ENCODE results near the gene ZNF414. TPM values are rescaled to one million over a fixed set of nuclear protein-coding genes. Genes with fewer than 3 reads are reported as not detected.

Gene ZNF414
- total and polyA plus RNA-seq, 7 donors = 3.6 to 31.0 (median 17.1) TPM

DNA sequence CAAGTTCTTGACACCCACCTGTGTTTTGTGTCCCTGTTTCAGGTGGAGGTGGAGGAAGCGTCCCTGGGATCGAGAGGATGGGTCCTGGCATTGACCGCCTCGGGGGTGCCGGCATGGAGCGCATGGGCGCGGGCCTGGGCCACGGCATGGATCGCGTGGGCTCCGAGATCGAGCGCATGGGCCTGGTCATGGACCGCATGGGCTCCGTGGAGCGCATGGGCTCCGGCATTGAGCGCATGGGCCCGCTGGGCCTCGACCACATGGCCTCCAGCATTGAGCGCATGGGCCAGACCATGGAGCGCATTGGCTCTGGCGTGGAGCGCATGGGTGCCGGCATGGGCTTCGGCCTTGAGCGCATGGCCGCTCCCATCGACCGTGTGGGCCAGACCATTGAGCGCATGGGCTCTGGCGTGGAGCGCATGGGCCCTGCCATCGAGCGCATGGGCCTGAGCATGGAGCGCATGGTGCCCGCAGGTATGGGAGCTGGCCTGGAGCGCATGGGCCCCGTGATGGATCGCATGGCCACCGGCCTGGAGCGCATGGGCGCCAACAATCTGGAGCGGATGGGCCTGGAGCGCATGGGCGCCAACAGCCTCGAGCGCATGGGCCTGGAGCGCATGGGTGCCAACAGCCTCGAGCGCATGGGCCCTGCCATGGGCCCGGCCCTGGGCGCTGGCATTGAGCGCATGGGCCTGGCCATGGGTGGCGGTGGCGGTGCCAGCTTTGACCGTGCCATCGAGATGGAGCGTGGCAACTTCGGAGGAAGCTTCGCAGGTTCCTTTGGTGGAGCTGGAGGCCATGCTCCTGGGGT lies 28.2 kb downstream of the ZNF414 start:
- no peak overlapping the region for H3K4me3 ChIP-seq
- H3K27ac ChIP-seq = no peak overlapping the region
- WGBS, 2 donors = 98% methylated on average over 62 of the region's 62 CpGs
- DNase-seq = no peak
- no peaks in the 10 kb centered on the region for H3K27me3 ChIP-seq
- peaks cover 0 to 15% (median 11%) of the 10 kb centered on the region in 4 donors for H3K4me1 ChIP-seq
- intact Hi-C loops (cut with DNase I) = no loop called here
- TF ChIP-seq, protein P1, sequence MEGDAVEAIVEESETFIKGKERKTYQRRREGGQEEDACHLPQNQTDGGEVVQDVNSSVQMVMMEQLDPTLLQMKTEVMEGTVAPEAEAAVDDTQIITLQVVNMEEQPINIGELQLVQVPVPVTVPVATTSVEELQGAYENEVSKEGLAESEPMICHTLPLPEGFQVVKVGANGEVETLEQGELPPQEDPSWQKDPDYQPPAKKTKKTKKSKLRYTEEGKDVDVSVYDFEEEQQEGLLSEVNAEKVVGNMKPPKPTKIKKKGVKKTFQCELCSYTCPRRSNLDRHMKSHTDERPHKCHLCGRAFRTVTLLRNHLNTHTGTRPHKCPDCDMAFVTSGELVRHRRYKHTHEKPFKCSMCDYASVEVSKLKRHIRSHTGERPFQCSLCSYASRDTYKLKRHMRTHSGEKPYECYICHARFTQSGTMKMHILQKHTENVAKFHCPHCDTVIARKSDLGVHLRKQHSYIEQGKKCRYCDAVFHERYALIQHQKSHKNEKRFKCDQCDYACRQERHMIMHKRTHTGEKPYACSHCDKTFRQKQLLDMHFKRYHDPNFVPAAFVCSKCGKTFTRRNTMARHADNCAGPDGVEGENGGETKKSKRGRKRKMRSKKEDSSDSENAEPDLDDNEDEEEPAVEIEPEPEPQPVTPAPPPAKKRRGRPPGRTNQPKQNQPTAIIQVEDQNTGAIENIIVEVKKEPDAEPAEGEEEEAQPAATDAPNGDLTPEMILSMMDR (IDR thresholded peaks at IDR 0.05) = no peak
- TF ChIP-seq POLR2AphosphoS5 (IDR thresholded peaks at IDR 0.05) (no peak), EP300 (IDR thresholded peaks at IDR 0.05) (no peak)
- no peaks in the 10 kb centered on the region for H3K9me3 ChIP-seq
- peaks cover 28 to 90% (median 42%) of the 10 kb centered on the region in 4 donors for H3K36me3 ChIP-seq

DNA sequence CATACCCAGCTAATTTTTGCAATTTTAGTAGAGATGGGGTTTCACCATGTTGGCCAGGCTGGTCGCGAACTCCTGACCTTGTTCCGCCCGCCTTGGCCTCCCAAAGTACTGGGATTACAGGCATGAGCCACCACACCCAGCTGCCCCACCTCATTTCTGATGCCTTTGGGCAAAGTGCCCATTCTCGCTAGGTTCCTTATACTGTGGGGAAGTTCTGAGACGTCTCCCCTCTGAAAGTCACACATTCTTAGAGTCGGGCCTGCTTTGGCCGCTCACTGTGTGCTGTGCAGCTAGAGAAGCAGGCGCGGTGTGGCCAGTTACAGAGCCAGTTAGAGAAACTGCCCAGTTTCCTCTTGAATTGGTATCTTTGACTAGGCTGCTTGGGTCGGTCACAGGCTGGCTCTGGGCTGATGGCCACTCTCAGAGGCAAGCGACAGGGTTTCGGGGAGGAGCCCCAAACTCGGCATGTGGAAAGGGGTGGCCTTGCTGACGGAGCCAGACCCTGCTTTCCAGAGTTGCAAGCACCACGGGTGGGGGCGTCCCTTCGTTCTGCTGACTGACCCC lies 29.6 kb downstream of the ZNF414 start:
- intact Hi-C loops (cut with DNase I) = no loop called here
- Histone ChIP-seq H3K9me3 (no peaks in the 10 kb centered on the region), H3K27me3 (no peaks in the 10 kb centered on the region), H3K27ac (no peak overlapping the region), H3K4me3 (no peak overlapping the region), H3K4me1 (peaks cover 0 to 15% (median 12%) of the 10 kb centered on the region in 4 donors), H3K36me3 (peaks cover 28 to 84% (median 42%) of the 10 kb centered on the region in 4 donors)
- WGBS, 2 donors = 74 to 84% methylated on average over 18 of the region's 18 CpGs
- TF ChIP-seq, protein P1 (IDR thresholded peaks at IDR 0.05) = no peak
- TF ChIP-seq EP300 (IDR thresholded peaks at IDR 0.05) (no peak), POLR2AphosphoS5 (IDR thresholded peaks at IDR 0.05) (no peak), POLR2A (IDR thresholded peaks at IDR 0.05) (no peak)
- DNase-seq = no peak

DNA sequence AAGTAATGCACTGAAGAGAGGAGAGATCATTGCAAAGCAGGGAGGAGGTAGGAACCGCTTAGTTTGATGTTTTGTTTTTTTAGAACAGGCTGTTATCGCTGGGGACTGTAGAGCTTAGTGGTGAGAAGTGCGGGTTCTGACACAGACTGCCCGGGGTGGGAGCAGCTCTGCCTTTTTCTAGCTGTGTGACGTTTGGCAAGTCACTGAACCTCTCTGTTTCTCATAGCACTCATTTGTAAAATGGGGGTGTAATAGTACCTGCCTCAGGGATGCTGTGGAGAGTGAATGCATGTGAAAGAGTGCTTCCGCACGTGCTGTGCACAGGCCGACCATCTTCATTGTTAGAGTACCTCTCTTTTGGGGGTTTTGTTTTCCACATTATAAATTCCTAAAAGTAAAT lies 30.8 kb downstream of the ZNF414 start:
- Histone ChIP-seq H3K9me3 (no peaks in the 10 kb centered on the region), H3K27me3 (no peaks in the 10 kb centered on the region), H3K4me1 (peaks cover 0 to 22% (median 21%) of the 10 kb centered on the region in 4 donors), H3K27ac (no peak overlapping the region), H3K4me3 (no peak overlapping the region), H3K36me3 (peaks cover 28 to 81% (median 39%) of the 10 kb centered on the region in 4 donors)
- 91 to 93% methylated on average over 8 of the region's 8 CpGs for WGBS, 2 donors
- TF ChIP-seq POLR2AphosphoS5 (IDR thresholded peaks at IDR 0.05) (no peak), POLR2A (IDR thresholded peaks at IDR 0.05) (no peak), EP300 (IDR thresholded peaks at IDR 0.05) (no peak)
- TF ChIP-seq, protein P1 (IDR thresholded peaks at IDR 0.05) = no peak
- intact Hi-C loops (cut with DNase I) = no loop called here
- DNase-seq = no peak

DNA sequence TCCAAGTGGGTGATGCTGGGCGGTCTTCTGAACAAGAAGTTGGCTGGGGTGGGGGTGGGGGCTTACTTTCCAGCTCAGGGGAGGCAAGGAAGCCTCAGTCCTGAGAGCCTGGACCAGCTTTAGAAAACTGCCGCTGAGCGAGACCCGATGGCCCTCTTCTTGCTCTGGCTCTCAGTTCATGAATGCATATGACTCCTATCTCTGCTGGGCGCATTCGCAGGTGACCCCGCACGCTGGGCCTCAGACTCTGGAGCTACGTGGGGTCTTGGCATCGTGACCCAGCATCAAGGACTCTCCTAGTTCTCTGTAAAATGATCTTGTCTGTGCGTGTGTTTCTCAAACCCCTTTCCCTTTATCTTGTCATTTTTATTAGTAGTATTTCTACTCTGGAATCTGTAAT lies 31.3 kb downstream of the ZNF414 start:
- H3K27me3 ChIP-seq = no peaks in the 10 kb centered on the region
- H3K27ac ChIP-seq = no peak overlapping the region
- H3K36me3 ChIP-seq = peaks cover 25 to 81% (median 34%) of the 10 kb centered on the region in 4 donors
- no peak overlapping the region for H3K4me3 ChIP-seq
- no peak for TF ChIP-seq POLR2AphosphoS5 (IDR thresholded peaks at IDR 0.05)
- no peak for TF ChIP-seq POLR2A (IDR thresholded peaks at IDR 0.05)
- TF ChIP-seq, protein P1 (IDR thresholded peaks at IDR 0.05) = no peak
- TF ChIP-seq EP300 (IDR thresholded peaks at IDR 0.05) = no peak
- 94 to 96% methylated on average over 11 of the region's 11 CpGs for WGBS, 2 donors
- intact Hi-C loops (cut with DNase I) = no loop called here
- DNase-seq = no peak
- peaks cover 0 to 27% (median 24%) of the 10 kb centered on the region in 4 donors for H3K4me1 ChIP-seq
- H3K9me3 ChIP-seq = no peaks in the 10 kb centered on the region
